Thymus (tissue), 11 donors: ENCODE data around the gene SPACA7. TPM values are rescaled to one million over a fixed set of nuclear protein-coding genes. Genes with fewer than 3 reads are reported as not detected.

Experiments used
- DNase-seq, 9 donors: peaks; one replicate each; pipeline ENCODE4 v3.0.0-alpha.2; 2013; ENCODE audit warnings: low spot score in 9 of 9, low read depth in 6 of 9, missing footprints in 1 of 9
- H3K27ac ChIP-seq, 2 donors: one replicate each; pipeline ENCODE4 v1.5.1; 2013; ENCODE audit warnings: control low read depth in 1 of 2, low read depth in 1 of 2, low read length in 1 of 2, mild to moderate bottlenecking in 1 of 2, moderate library complexity in 1 of 2
- H3K27me3 ChIP-seq, 2 donors: one replicate each; pipeline ENCODE4 v1.5.1; 2013; ENCODE audit warnings: low read length in 1 of 2; ENCODE audit not compliant: control insufficient read depth in 2 of 2, insufficient read depth in 1 of 2
- H3K36me3 ChIP-seq, 2 donors: one replicate each; pipeline ENCODE4 v1.5.1; 2013; ENCODE audit warnings: low read length in 1 of 2, mild to moderate bottlenecking in 1 of 2, moderate library complexity in 1 of 2; ENCODE audit not compliant: control insufficient read depth in 2 of 2, insufficient read depth in 2 of 2
- H3K4me1 ChIP-seq, 2 donors: one replicate each; pipeline ENCODE4 v1.5.1; 2013; ENCODE audit warnings: low read length in 2 of 2; ENCODE audit not compliant: control insufficient read depth in 2 of 2, insufficient read depth in 2 of 2
- H3K4me3 ChIP-seq, 2 donors: one replicate each; pipeline ENCODE4 v1.5.1; 2013; ENCODE audit warnings: low read length in 2 of 2, control low read depth in 1 of 2, mild to moderate bottlenecking in 1 of 2
- H3K9me3 ChIP-seq, 2 donors: one replicate each; pipeline ENCODE4 v1.5.1; 2013; ENCODE audit warnings: low read length in 1 of 2, mild to moderate bottlenecking in 1 of 2; ENCODE audit not compliant: control insufficient read depth in 2 of 2, insufficient read depth in 1 of 2
- WGBS: extraction: QIAGEN DNeasy Blood & Tissue Kit; methylation state at CpG from one replicate; pipeline ENCODE4 v1.1.7; 2013; 5-methylcytosine and 5-hydroxymethylcytosine counted together
- polyA plus RNA-seq: library from polyadenylated mRNA; stranded (reverse); fragments of 200-250 nt; gene quantifications from one replicate; pipeline ENCODE4 v1.2.3, GENCODE V29; 2013
- total RNA-seq: library from RNA; stranded (reverse); fragments of 120-200 nt; gene quantifications from one replicate; pipeline ENCODE4 v1.2.4, GENCODE V29; 2013
- donor health status: healthy.

SPACA7 gene
- total and polyA plus RNA-seq, 2 donors = not detected

DNA sequence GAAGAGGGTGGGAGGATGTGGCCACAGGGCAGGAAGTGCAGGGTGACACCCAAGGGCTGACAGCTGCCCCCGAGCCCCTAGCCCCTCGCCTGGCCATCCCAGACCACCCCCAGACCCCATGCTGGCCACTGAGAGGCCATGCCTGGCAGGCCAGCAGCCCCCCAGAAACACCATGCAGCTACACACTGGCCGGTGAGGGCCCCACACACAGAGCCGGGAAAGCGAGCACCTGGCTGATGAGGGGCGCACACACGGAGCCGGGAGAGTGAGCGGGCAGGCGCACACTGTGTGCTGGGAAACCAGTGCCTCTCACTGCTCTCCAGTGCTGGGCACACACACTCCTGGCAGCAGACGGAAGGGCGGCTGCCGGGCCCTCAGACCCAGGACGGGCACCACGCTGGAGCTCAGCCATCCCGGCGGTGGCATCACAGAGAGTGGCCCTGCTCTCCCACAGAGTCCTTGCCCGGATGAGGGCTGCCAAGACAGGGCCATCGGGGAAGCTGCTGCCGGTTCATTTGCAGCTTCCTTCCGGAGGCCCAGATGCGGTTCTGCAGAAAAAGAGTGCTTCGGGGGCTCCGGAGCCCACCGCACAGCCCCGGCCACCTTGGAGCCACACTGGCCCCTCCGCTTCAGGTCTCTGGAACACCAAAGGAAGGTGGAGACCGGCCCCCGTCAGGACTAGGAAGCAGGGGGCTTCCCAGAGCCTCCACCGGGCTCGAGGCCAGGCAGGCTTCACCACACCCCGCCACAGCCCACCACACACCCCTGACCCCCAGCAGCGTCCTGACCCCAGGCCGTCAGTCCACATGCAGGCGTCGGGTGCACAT lies 76.4 kb downstream of the SPACA7 start:
- H3K9me3 ChIP-seq = no peaks in the 10 kb centered on the region
- no peak overlapping the region for H3K4me3 ChIP-seq
- 86% methylated on average over 36 of the region's 36 CpGs for WGBS
- peaks cover 0 to 11% of the 10 kb centered on the region in 2 donors for H3K27me3 ChIP-seq
- no peak overlapping the region for H3K27ac ChIP-seq
- H3K36me3 ChIP-seq = no peaks in the 10 kb centered on the region
- no peaks in the 10 kb centered on the region for H3K4me1 ChIP-seq
- no peak for DNase-seq

DNA sequence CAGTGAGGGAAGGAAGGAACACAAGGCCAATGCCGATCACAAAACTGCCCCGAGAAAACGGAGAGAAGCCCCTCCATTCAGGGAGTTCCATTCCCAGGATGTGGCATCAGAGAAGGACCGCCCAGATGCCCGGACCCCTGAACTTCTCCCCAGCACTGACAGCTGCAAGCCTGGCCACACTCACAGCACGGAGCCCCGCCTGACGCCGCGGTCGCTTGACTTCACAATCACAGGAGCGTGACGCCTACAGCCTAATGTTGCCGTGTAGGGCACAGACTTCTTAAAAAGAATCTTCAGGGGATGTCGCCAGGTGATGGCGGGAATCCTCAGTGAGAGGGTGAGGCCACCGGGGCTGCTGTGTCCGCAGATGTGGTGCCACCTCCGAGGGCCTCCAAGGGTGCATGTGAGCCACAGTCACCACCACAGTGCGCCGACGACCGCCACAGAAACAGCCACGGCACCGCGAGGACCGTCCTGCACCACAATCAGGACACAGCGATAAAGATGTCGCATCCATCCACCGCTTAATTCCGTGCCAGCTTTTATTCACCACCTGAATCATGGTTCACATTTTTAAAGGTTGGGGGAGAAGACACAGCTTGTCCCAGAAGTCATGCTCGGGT lies 77.2 kb downstream of the SPACA7 start:
- H3K4me1 ChIP-seq = no peaks in the 10 kb centered on the region
- WGBS = 90% methylated on average over 32 of the region's 32 CpGs
- H3K27ac ChIP-seq = no peak overlapping the region
- no peaks in the 10 kb centered on the region for H3K36me3 ChIP-seq
- no peak overlapping the region for H3K4me3 ChIP-seq
- H3K27me3 ChIP-seq = peaks cover 0 to 11% of the 10 kb centered on the region in 2 donors
- no peaks in the 10 kb centered on the region for H3K9me3 ChIP-seq
- no peak for DNase-seq

- Histone ChIP-seq H3K4me3 (no peak overlapping the region), H3K36me3 (no peaks in the 10 kb centered on the region), H3K27ac (no peak overlapping the region), H3K4me1 (no peaks in the 10 kb centered on the region), H3K27me3 (peaks cover 0 to 11% of the 10 kb centered on the region in 2 donors), H3K9me3 (no peaks in the 10 kb centered on the region)
- 87% methylated on average over 30 of the region's 30 CpGs for WGBS
- no peak for DNase-seq
These were observed 77.9 kb downstream of the SPACA7 start for GRCh38 chr13:112453874-112454647.

DNA sequence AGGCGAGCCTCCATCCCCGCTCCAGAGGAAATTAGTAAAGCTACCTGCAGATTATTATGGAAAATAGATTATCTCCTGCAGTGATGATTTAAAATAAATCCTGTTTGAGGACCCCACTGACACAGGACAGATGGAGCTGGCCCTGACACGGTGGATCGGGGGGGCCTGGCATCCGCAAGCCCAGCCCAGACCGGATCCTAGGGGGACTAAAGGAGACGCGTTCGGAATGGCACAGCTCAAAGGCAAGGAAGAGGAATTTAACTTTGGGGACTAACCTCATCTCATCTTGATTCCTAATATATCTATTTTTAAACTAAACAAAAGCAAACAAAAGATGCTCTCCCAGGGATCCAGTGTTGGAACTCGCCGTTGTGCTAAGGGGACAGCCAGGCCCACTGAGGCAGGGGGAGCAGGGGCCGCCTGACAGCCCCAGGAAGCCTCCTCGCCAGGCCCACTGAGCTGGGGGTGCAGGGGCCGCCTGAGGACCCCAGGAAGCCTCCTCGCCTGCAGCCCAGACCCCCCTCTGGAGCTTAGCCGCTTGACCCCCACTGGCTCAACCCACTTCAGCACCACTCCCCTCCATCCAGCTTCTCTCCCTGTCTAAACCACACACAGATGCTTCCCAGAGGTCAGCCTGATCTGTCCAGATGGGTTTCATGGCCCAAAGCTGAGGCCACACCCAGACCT lies 78.6 kb downstream of the SPACA7 start:
- no peak for DNase-seq
- peaks cover 0 to 11% of the 10 kb centered on the region in 2 donors for H3K27me3 ChIP-seq

GRCh38 chr13:112455476-112456059 lies 79.4 kb downstream of the SPACA7 start:
- no peak overlapping the region for H3K4me3 ChIP-seq
- H3K27me3 ChIP-seq = peaks cover 0 to 10% of the 10 kb centered on the region in 2 donors
- H3K4me1 ChIP-seq = no peaks in the 10 kb centered on the region
- H3K36me3 ChIP-seq = no peaks in the 10 kb centered on the region
- WGBS = 94% methylated on average over 17 of the region's 17 CpGs
- H3K27ac ChIP-seq = no peak overlapping the region
- no peaks in the 10 kb centered on the region for H3K9me3 ChIP-seq
- no peak for DNase-seq

More for the DNA sequence above, 78.6 kb downstream of the SPACA7 start:
- 82% methylated on average over 16 of the region's 16 CpGs for WGBS
- H3K9me3 ChIP-seq = no peaks in the 10 kb centered on the region
- no peaks in the 10 kb centered on the region for H3K36me3 ChIP-seq
- H3K27ac ChIP-seq = no peak overlapping the region
- H3K4me3 ChIP-seq = no peak overlapping the region
- no peaks in the 10 kb centered on the region for H3K4me1 ChIP-seq

DNA sequence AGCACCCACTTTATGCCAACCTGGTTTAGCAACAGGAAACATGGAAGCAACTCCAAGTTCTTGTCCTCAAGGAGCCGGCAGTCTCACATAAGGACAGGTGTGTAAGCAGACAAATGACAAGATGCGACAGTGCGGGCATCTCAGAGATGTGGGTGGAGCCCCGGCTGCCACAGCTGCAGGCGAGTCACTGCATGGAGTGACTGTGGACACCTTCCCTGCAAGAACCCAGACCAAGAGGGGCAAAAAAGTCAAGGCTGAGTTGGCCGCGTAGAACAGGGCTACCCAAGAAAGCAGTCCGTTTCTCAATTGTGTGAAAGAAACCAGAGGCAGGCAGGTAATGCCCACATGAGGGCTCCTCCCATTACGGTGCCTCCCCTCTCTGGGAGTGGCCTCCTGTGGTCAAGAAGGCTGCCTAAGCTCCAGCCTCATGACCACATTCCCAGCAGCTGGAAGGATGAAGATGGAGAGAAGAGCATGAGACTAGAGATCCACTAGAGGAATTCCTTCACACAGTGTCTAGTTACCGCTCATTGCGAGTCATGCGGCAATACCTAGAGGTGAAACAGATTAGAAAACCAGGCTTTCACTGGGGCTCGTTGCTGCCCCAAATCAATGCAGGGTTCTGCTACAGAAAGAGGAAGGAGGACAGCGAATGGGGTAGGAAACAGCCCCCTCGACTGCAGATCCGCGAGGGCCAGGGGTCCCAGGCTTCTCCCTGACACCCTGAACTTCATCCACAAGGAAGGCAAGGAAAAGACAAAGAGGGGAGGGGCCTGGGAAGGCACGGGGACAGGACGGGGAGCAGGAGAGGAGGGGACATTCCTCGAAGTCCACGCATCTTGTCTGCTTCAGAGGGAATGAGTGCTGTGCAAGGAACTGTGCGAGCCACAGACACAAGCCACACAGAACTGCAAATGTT lies 80.2 kb downstream of the SPACA7 start:
- no peaks in the 10 kb centered on the region for H3K36me3 ChIP-seq
- no peak for DNase-seq
- peaks cover 0 to under 1% of the 10 kb centered on the region in 2 donors for H3K9me3 ChIP-seq
- H3K27me3 ChIP-seq = peaks cover 0 to 7% of the 10 kb centered on the region in 2 donors
- WGBS = 88% methylated on average over 22 of the region's 22 CpGs
- H3K4me3 ChIP-seq = no peak overlapping the region
- no peaks in the 10 kb centered on the region for H3K4me1 ChIP-seq
- no peak overlapping the region for H3K27ac ChIP-seq

GRCh38 chr13:112457081-112457480 lies 80.9 kb downstream of the SPACA7 start:
- DNase-seq = no peak
- H3K9me3 ChIP-seq = peaks cover 0 to 5% of the 10 kb centered on the region in 2 donors
- no peak overlapping the region for H3K4me3 ChIP-seq
- 97% methylated on average over 9 of the region's 9 CpGs for WGBS
- H3K36me3 ChIP-seq = no peaks in the 10 kb centered on the region
- no peaks in the 10 kb centered on the region for H3K4me1 ChIP-seq
- H3K27ac ChIP-seq = no peak overlapping the region
- peaks cover 0 to 2% of the 10 kb centered on the region in 2 donors for H3K27me3 ChIP-seq

- H3K27ac ChIP-seq = no peak overlapping the region
- no peaks in the 10 kb centered on the region for H3K36me3 ChIP-seq
- H3K27me3 ChIP-seq = peaks cover 0 to 2% of the 10 kb centered on the region in 2 donors
- H3K4me3 ChIP-seq = no peak overlapping the region
- DNase-seq = no peak
- 92% methylated on average over 13 of the region's 13 CpGs for WGBS
- H3K9me3 ChIP-seq = peaks cover 0 to 5% of the 10 kb centered on the region in 2 donors
- H3K4me1 ChIP-seq = no peaks in the 10 kb centered on the region
These were observed 81.3 kb downstream of the SPACA7 start for GRCh38 chr13:112457485-112457884.
